Activated naive CD4-positive, alpha-beta T cell treated with anti-CD3 and anti-CD28 coated beads, Interleukin-2, amount 50 U/mL, for 72 hours (primary cell): ENCODE results near the gene LRRC32. TPM values are rescaled to one million over a fixed set of nuclear protein-coding genes. Genes with fewer than 3 reads are reported as not detected.
"Not testable (repeated sequence)": the region's sequence is repeated elsewhere in the genome, so short reads cannot be mapped to it uniquely, and the experiment has no call there.

Experiments used
- ATAC-seq, 2 donors: fragments of 150-1000 bp; cut with Tn5 transposase; 2 replicates each; pipeline ENCODE4 v1.10.0; 2021; ENCODE audit warnings: mild to moderate bottlenecking in 2 of 2, moderate library complexity in 2 of 2
- DNase-seq, 2 donors: peaks; one replicate each; pipeline ENCODE4 v3.0.0; 2021 to 2022; ENCODE audit warnings: low spot score in 2 of 2
- H3K27ac Mint-ChIP-seq, 2 donors: one replicate each; pipeline ENCODE4 v1.8.0; 2022; ENCODE audit warnings: mild to moderate bottlenecking in 2 of 2, mixed read lengths in 2 of 2
- H3K36me3 Mint-ChIP-seq, 2 donors: one replicate each; pipeline ENCODE4 v1.8.0; 2022; ENCODE audit warnings: mixed read lengths in 2 of 2
- H3K9me3 Mint-ChIP-seq, 2 donors: one replicate each; pipeline ENCODE4 v1.8.0; 2022; ENCODE audit warnings: mixed read lengths in 2 of 2
- total RNA-seq, 2 donors: library from RNA; stranded (reverse); gene quantifications; one replicate each; pipeline ENCODE4 v1.2.3, GENCODE V29; 2022

Gene LRRC32
- total RNA-seq, 2 donors from 2014 or later = 0.30 to 0.43 TPM

DNA sequence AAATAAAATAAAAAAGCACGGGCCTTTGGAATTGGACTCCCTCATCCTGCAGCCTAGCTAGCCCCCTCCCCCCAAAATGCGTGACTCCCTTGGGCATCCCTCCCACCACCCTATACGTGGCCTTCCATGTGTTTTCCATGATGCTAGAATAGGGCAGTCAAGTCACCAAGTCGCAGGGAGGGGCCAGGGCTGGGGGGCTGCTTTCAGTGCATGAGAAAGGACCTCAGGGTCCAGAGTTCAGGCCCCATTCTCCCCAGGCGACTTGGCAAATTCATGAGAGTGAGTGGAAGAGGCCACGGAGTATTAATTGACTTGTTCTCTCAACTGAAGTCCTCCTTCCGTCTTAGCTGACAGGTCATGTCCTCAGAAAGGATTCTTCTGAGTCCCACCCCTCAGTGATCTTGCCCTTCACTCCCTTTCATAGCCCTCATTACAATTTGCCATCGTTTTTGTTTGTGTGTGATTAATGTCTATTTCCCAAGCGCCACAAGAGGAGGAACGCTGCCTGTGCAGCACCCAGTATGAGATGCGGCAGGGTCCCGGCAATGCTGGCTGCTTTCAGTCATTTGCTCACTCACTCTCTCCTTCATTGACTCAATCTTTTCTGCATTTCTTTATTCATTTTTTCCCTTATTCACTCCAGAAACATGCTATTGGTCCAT is 17.4 kb downstream of the LRRC32 start:
- Mint-ChIP-seq H3K9me3 (no peaks in the 10 kb centered on the region), H3K27ac (no peak overlapping the region), H3K36me3 (no peaks in the 10 kb centered on the region)
- no peak for ATAC-seq
- no peak for DNase-seq

DNA sequence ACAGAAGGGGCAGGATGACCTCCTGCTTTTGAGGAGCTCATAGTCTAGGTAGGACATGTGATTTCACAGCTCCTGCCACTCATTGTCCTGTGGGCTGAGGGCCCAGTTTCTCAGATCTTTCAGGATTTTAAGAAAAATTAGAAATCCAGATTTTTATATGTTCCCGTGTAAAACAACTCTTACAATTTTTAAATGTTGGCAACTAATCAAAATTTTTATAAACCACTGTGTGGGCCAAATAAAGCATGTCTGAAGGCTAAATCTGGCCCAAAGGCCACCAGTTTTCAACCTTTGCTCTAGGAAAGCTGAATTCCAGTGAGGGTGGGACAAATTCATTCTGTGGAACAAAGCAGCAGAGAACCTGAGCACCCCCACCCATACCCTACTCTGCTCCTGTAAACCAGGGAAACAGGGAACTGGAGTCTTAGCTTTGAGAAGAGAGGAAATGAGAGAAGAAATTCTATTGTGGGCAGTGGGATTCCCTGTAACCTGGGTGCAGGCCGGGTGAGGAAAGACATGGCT is 20.6 kb downstream of the LRRC32 start:
- DNase-seq (no peak), ATAC-seq (no peak)
- Mint-ChIP-seq H3K9me3 (peaks cover 0 to 6% of the 10 kb centered on the region in 2 donors), H3K27ac (no peak overlapping the region), H3K36me3 (no peaks in the 10 kb centered on the region)

DNA sequence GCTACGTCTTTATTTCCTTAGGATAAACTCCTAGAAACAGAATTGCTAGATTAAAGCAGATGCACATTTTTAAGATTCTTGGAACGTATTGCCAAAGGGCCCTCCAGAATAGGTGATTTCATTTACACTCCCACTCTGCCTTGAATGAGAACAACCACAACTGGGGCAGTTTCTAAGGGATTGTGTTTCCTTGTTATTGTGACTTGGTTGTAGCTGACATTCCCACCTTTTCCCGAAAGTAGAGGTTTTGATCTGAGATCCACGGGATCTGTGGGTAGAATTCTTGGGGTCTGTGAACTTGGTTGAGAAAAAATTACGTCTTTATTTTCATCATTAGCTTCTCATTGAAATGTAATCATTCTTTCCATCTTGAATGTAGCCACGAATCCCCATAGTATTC is 21.5 kb downstream of the LRRC32 start:
- ATAC-seq (no peak), DNase-seq (no peak)
- peaks cover 0 to 6% of the 10 kb centered on the region in 2 donors for H3K9me3 Mint-ChIP-seq
- H3K27ac Mint-ChIP-seq = no peak overlapping the region
- no peaks in the 10 kb centered on the region for H3K36me3 Mint-ChIP-seq

- Mint-ChIP-seq H3K9me3 (peaks cover 0 to 6% of the 10 kb centered on the region in 2 donors), H3K36me3 (no peaks in the 10 kb centered on the region), H3K27ac (no peak overlapping the region)
- ATAC-seq (no peak), DNase-seq (no peak)
Measured at GRCh38 chr11:76648061-76648460, 22.5 kb downstream of the LRRC32 start.

- DNase-seq (no peak), ATAC-seq (no peak)
- peaks cover 0 to 6% of the 10 kb centered on the region in 2 donors for H3K9me3 Mint-ChIP-seq
- H3K36me3 Mint-ChIP-seq = no peaks in the 10 kb centered on the region
- H3K27ac Mint-ChIP-seq = no peak overlapping the region
Measured at GRCh38 chr11:76646882-76647534, 23.5 kb downstream of the LRRC32 start.

DNA sequence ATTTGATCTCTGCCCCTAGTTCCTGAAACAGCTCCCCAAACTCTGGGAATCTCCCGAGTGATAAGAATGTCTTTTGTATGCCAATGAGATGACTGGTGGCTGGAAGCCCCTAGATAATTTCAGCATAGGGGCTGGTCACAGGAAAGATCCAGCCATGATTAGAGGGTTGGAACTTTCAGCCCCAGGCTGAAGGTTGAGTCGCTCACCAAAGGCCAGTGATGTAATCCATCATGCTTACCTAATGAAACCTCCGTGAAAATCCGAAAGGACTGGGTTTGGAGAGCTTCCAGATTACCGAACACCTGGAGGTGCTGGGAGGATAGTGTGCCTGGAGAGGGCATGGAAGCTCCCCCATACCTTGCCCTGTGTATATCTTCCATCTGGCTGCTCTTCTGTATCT is 26.0 kb downstream of the LRRC32 start:
- Mint-ChIP-seq H3K36me3 (no peaks in the 10 kb centered on the region), H3K27ac (no peak overlapping the region), H3K9me3 (peaks cover 0 to 6% of the 10 kb centered on the region in 2 donors)
- no peak for DNase-seq
- no peak for ATAC-seq

DNA sequence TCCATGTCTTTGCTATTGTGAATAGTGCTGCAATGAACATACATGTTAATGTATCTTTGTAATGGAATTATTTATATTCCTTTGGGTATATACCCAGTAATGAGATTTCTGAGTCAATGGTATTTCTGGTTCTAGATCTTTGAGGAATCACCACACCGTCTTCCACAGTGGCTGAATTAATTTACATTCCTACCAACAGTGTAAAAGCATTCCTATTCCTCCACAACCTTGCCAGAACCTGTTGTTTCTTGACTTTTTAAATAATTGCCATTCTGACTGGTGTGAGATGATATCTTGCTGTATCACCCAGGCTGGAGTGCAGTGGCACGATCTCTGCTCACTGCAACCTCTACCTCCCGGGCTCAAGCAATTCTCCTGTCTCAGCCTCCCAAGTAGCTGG is 26.8 kb downstream of the LRRC32 start:
- ATAC-seq, H3K36me3 Mint-ChIP-seq, DNase-seq, H3K9me3 Mint-ChIP-seq, H3K27ac Mint-ChIP-seq: not testable (repeated sequence)

GRCh38 chr11:76642341-76642740 is 28.2 kb downstream of the LRRC32 start:
- Mint-ChIP-seq H3K36me3 (no peaks in the 10 kb centered on the region), H3K27ac (peak overlapping the region in 1 of 2 donors; percentile 66), H3K9me3 (peaks cover 0 to 6% of the 10 kb centered on the region in 2 donors)
- peak; percentile 24 to 60 for ATAC-seq
- no peak for DNase-seq

DNA sequence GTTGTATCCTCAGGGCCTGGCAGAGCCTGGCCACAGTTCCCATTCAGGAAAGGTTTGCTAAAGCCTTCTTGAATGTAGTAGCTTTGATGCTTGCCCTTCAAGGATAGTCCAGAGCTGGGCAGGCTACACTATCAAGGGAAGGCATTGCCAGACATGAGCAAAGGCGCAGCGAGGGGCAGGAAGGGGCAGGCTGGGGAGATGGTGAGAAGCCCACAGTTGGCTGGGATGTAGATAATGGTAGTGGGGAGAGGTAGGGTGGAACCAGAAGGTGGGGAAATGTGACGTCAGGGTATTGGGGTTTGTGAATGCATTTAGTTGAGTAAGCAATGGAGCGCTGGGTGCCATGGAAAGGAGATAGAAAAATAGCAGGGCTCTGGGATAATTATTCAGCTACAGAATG is 28.6 kb downstream of the LRRC32 start:
- Mint-ChIP-seq H3K27ac (peak overlapping the region in 1 of 2 donors; percentile 66), H3K36me3 (no peaks in the 10 kb centered on the region), H3K9me3 (peaks cover 0 to 6% of the 10 kb centered on the region in 2 donors)
- ATAC-seq (no peak), DNase-seq (no peak)

- Mint-ChIP-seq H3K9me3 (no peaks in the 10 kb centered on the region), H3K27ac (no peak overlapping the region), H3K36me3 (no peaks in the 10 kb centered on the region)
- DNase-seq = no peak
- no peak for ATAC-seq
Measured at GRCh38 chr11:76640501-76640900, 30.0 kb downstream of the LRRC32 start.

- Mint-ChIP-seq H3K9me3 (no peaks in the 10 kb centered on the region), H3K27ac (no peak overlapping the region), H3K36me3 (no peaks in the 10 kb centered on the region)
- DNase-seq = no peak
- no peak for ATAC-seq
Measured at GRCh38 chr11:76639621-76640020, 30.9 kb downstream of the LRRC32 start.

- ATAC-seq (no peak), DNase-seq (no peak)
- no peaks in the 10 kb centered on the region for H3K9me3 Mint-ChIP-seq
- H3K27ac Mint-ChIP-seq = peak overlapping the region in 1 of 2 donors; percentile 56
- H3K36me3 Mint-ChIP-seq = no peaks in the 10 kb centered on the region
Measured at GRCh38 chr11:76638270-76639197, 32.0 kb downstream of the LRRC32 start.

DNA sequence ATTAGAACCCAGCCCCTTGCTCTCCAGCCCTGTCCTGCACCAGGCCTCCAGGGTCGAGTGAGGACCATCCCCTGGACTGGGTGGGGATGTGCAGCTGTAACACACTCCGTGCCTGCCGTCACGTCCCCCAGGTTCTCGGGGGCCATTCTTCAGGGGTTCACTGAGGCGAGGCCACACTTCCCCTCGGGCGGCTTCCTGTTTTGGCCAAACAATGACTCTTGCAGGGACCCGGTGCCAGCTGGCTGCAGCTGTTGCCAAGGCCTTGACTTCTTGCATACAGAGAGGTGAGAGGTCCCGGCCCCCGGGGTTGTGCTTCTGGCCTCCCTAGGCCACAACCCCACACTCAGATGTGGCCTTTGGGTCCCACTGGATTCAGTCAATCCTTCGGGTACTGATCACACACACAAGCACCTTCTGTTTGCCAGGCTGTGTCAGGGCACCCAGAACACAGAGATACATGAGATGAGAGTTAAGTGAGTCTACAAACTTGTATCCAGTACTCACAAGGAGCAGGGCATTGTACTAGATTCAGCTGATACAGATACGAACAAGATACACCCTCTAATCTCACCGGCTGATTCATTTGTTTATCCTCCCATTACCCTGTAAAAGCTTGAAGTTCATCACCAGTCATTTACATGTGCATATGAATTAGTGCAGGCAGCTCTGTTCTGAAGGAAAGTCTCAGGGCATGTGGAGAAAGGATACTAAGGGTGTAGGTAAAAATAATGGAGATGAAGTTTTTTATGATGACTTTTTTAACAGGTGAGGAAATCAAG is 32.9 kb downstream of the LRRC32 start:
- Mint-ChIP-seq H3K27ac (peak overlapping the region in 1 of 2 donors; percentile 45), H3K9me3 (no peaks in the 10 kb centered on the region), H3K36me3 (no peaks in the 10 kb centered on the region)
- ATAC-seq = no peak
- DNase-seq = no peak

DNA sequence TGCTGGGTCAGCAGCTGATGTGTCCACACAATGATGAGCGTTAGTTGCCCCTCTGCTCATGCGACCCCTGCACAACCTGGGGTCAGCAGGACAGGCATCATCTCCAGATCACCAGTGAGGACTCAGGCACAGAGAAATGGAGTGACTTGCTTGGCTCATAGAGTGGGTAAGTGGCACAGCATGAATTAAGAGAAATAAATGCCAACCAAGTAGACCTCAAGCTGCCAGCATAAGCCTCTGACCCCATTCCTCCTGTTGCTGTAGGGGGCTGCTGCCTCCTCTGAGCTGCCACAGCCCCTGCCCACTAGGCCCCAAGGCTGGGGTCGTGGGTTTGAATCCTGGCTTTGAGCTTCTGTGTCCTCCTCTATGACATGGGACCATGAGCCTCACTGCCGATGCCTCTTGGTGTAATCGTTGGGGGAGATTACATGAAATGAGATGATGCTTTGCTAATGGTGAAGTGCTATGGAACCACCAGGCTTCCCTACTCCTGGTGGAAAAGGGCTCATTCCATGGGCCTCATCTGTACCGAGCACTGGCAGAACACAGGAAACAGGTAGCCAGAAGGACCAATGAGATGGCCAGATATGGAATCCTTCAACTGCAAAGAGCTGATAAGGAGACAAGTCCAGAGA is 33.6 kb downstream of the LRRC32 start:
- DNase-seq (no peak), ATAC-seq (no peak)
- Mint-ChIP-seq H3K27ac (peak overlapping the region in 1 of 2 donors; percentile 34), H3K9me3 (no peaks in the 10 kb centered on the region), H3K36me3 (no peaks in the 10 kb centered on the region)

DNA sequence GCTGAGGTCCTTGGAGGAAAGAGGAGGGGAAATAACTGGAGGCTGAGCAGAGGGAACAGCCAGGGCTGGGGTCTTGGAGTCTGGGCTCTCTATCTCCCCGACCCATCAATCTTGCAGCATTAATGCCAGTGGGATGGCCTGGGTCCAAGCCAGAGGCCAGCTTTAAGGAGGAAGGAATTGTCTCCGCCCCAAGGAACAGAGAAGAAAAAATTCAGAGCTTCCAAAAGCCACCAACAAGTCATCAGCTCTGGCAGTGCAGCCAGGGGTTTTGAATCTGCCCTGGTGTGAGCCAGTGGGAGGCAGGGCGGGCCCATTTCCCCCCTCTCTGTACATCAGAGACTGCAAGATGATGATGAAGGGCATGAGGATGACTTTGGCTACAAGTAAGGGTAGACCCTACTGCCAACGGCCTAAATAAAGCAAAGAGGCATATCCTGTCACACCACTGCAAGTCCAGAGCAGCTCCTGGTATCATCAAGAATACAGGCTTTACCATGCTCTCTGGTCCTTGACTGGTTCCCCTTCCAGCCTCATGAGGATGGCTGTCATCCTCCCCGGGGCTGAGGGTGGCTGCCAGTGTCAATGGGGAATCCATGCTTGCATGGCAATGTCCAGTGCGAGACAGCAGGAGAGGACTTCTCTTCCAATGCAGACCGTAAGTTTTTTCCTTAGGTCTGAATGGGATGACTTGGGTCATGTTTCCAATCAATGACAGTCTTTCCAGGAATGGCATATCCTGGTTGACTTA is 34.4 kb downstream of the LRRC32 start:
- no peak overlapping the region for H3K27ac Mint-ChIP-seq
- no peaks in the 10 kb centered on the region for H3K9me3 Mint-ChIP-seq
- H3K36me3 Mint-ChIP-seq = no peaks in the 10 kb centered on the region
- no peak for DNase-seq
- no peak for ATAC-seq
